SKM-1 (cell line): Measurements from ENCODE around the gene EDN1.
"Not testable (repeated sequence)": the region's sequence is repeated elsewhere in the genome, so short reads cannot be mapped to it uniquely, and the experiment has no call there.

Experiments
- DNase-seq: peaks from one replicate; lab custom pipeline; 2025; ENCODE audit not compliant: unreplicated experiment; lab: John Stamatoyannopoulos, UW

EDN1 gene

GRCh38 chr6:12293931-12294807, 4.0 kb downstream of the EDN1 start:
- DNase-seq: no peak

- no peak for DNase-seq
Observed at GRCh38 chr6:12294851-12295536, 4.8 kb downstream of the EDN1 start.

- no peak for DNase-seq
Observed at GRCh38 chr6:12295558-12296254, 5.5 kb downstream of the EDN1 start.

GRCh38 chr6:12296255-12296573, 6.1 kb downstream of the EDN1 start:
- no peak for DNase-seq

- DNase-seq: no peak
Observed at GRCh38 chr6:12296604-12297003, 6.4 kb downstream of the EDN1 start.

- no peak for DNase-seq
Observed at GRCh38 chr6:12297363-12298016, 7.3 kb downstream of the EDN1 start.

- DNase-seq: no peak
Observed at GRCh38 chr6:12298017-12298978, 8.1 kb downstream of the EDN1 start.

- no peak for DNase-seq
Observed at GRCh38 chr6:12298995-12299394, 8.8 kb downstream of the EDN1 start.

- DNase-seq: no peak
Observed at GRCh38 chr6:12301018-12301417, 10.9 kb downstream of the EDN1 start.

- DNase-seq: no peak
Observed at GRCh38 chr6:12304487-12304886, 14.3 kb downstream of the EDN1 start.

- no peak for DNase-seq
Observed at GRCh38 chr6:12309070-12309469, 18.9 kb downstream of the EDN1 start.

GRCh38 chr6:12311106-12311505, 20.9 kb downstream of the EDN1 start:
- no peak for DNase-seq

- DNase-seq: no peak
Observed at GRCh38 chr6:12312736-12313135, 22.6 kb downstream of the EDN1 start.

- no peak for DNase-seq
Observed at GRCh38 chr6:12313306-12313991, 23.3 kb downstream of the EDN1 start.

GRCh38 chr6:12313992-12314589, 23.9 kb downstream of the EDN1 start:
- DNase-seq: no peak

GRCh38 chr6:12314751-12315150, 24.6 kb downstream of the EDN1 start:
- DNase-seq: no peak

GRCh38 chr6:12315292-12316081, 25.3 kb downstream of the EDN1 start:
- DNase-seq: no peak

- DNase-seq: no peak
Observed at GRCh38 chr6:12318749-12319148, 28.6 kb downstream of the EDN1 start.

- not testable (repeated sequence) for DNase-seq
Observed at GRCh38 chr6:12320074-12320473, 29.9 kb downstream of the EDN1 start.
